Pancreas (tissue), 10 donors: Measurements from ENCODE around the gene IFI44. TPM values are rescaled to one million over a fixed set of nuclear protein-coding genes. Genes with fewer than 3 reads are reported as not detected.

ENCODE experiments used
- ATAC-seq, 4 donors: fragments of 200-7000 bp; cut with Tn5 transposase; one replicate each; pipeline versions ENCODE4 v1.8.0 to v1.9.1; 2020; ENCODE audit warnings: mild to moderate bottlenecking in 4 of 4, moderate library complexity in 4 of 4
- DNase-seq, 6 donors: peaks; one replicate each; pipeline ENCODE4 v3.0.0-alpha.2; 2020
- FAIRE-seq: peaks from 2 replicates; lab custom pipeline; 2012; peaks lifted over from hg19 to GRCh38; lab: Jason Lieb, UNC
- H3K27ac ChIP-seq, 4 donors: fragments of 200-600 bp; sonication (generic); 1 replicate in 3 of 4; 2 replicates in 1 of 4; pipeline versions ENCODE4 v1.5.0 to v1.8.0; 2020
- H3K27me3 ChIP-seq, 4 donors: fragments of 200-600 bp; one replicate each; pipeline ENCODE4 v1.8.0; 2021
- H3K36me3 ChIP-seq, 3 donors: fragments of 200-600 bp; sonication (generic) in 1 of 3; one replicate each; pipeline versions ENCODE4 v1.5.0 to v1.8.0; 2020 to 2021
- H3K4me1 ChIP-seq, 3 donors: fragments of 200-600 bp; one replicate each; pipeline ENCODE4 v1.8.0; 2021
- H3K4me3 ChIP-seq, 4 donors: fragments of 200-600 bp; sonication (generic) in 2 of 4; one replicate each; pipeline versions ENCODE4 v1.5.0 to v1.8.0; 2020 to 2021
- H3K9me3 ChIP-seq, 4 donors: fragments of 200-600 bp; one replicate each; pipeline ENCODE4 v1.8.0; 2021
- CTCF ChIP-seq, 4 donors: fragments of 200-600 bp; sonication (generic) in 3 of 4; IDR thresholded peaks; one replicate each; pipeline versions ENCODE4 v1.5.0 to v1.8.0; 2021; ENCODE audit warnings: antibody characterized with exemption in 4 of 4
- WGBS, 2 donors: extraction: QIAGEN DNeasy Blood & Tissue Kit; methylation state at CpG; one replicate each; pipeline ENCODE4 v1.1.7; 2013; 5-methylcytosine and 5-hydroxymethylcytosine counted together
- intact Hi-C, 3 donors: fragments of 100-400 bp; cut with DNase I; formaldehyde crosslinking; loops; one replicate each; pipeline versions ENCODE4 v1.11.1 to v1.14.2; 2022
- polyA plus RNA-seq, 2 donors: library from polyadenylated mRNA; stranded (reverse); fragments of 200-250 nt; gene quantifications; one replicate each; pipeline ENCODE4 v1.2.3, GENCODE V29; 2013
- total RNA-seq, 6 donors: library from RNA; stranded (reverse); fragmentation: NEBNext Ultra II Directional in 4 of 6; extraction: Animal tissue kit (Norgen Biotek cat#: 25700) in 4 of 6; gene quantifications; one replicate each; pipeline versions ENCODE4 v1.2.1 to v1.2.4, GENCODE V29; 2021 to 2023
- donor health status: healthy with polysubstance abuse.
- donor health status: DM: no; HTN: no; CAD: no; lungs with moderate emphysema.
- donor health status: DM: no; HTN: no; CAD: no.
- donor health status: control.
- donor health status: control.
- donor health status: Bipolar disorder and iron deficiency.
- donor health status: DM: yes; HTN: yes; CAD: no.
- donor health status: DM: no; HTN: no; CAD: no.
- donor health status: DM: no; HTN: no; CAD: no.
- donor health status: DM: yes; HTN: yes; CAD: no.

IFI44 gene
- total and polyA plus RNA-seq, 8 donors, result 2.5 to 17.6 (median 8.0) TPM

- WGBS, 2 donors, result 84 to 89% methylated on average over 6 of the region's 6 CpGs
- intact Hi-C loops, result no loop called here
- no peaks in the 10 kb centered on the region for H3K36me3 ChIP-seq
- H3K4me3 ChIP-seq, result no peak overlapping the region
- H3K27ac ChIP-seq, result no peak overlapping the region
- DNase-seq (no peak), ATAC-seq (no peak), FAIRE-seq (no peak)
- no peaks in the 10 kb centered on the region for H3K9me3 ChIP-seq
- no peak for TF ChIP-seq CTCF (IDR thresholded peaks at IDR 0.05)
- no peaks in the 10 kb centered on the region for H3K27me3 ChIP-seq
- H3K4me1 ChIP-seq, result no peaks in the 10 kb centered on the region
These were observed 16.2 kb downstream of the IFI44 start for GRCh38 chr1:78665809-78666208.

GRCh38 chr1:78667939-78668338 is 18.3 kb downstream of the IFI44 start:
- no peaks in the 10 kb centered on the region for H3K27me3 ChIP-seq
- intact Hi-C loops, result no loop called here
- WGBS, 2 donors, result 91 to 97% methylated on average over 1 of the region's 1 CpG
- ATAC-seq (no peak), FAIRE-seq (no peak), DNase-seq (no peak)
- no peaks in the 10 kb centered on the region for H3K36me3 ChIP-seq
- no peak overlapping the region for H3K27ac ChIP-seq
- no peak overlapping the region for H3K4me3 ChIP-seq
- H3K9me3 ChIP-seq, result no peaks in the 10 kb centered on the region
- H3K4me1 ChIP-seq, result no peaks in the 10 kb centered on the region
- TF ChIP-seq CTCF (IDR thresholded peaks at IDR 0.05), result no peak

- TF ChIP-seq CTCF (IDR thresholded peaks at IDR 0.05), result no peak
- Histone ChIP-seq H3K27me3 (no peaks in the 10 kb centered on the region), H3K4me1 (no peaks in the 10 kb centered on the region), H3K4me3 (no peak overlapping the region), H3K36me3 (no peaks in the 10 kb centered on the region), H3K9me3 (no peaks in the 10 kb centered on the region), H3K27ac (no peak overlapping the region)
- intact Hi-C loops, result no loop called here
- ATAC-seq (no peak), FAIRE-seq (no peak), DNase-seq (no peak)
These were observed 18.8 kb downstream of the IFI44 start for GRCh38 chr1:78668427-78668826.

- intact Hi-C loops, result loop anchor here in 2 of 3 donors (5.0 to 10.0 kb wide), 3 partner anchors 48 to 518 kb away; partner anchors contain the start of gene IFI44L (in 1 of the 2)
- ATAC-seq (no peak), FAIRE-seq (no peak), DNase-seq (no peak)
- Histone ChIP-seq H3K4me3 (no peak overlapping the region), H3K9me3 (no peaks in the 10 kb centered on the region), H3K4me1 (no peaks in the 10 kb centered on the region), H3K36me3 (no peaks in the 10 kb centered on the region), H3K27ac (no peak overlapping the region), H3K27me3 (no peaks in the 10 kb centered on the region)
- 52 to 100% methylated on average over 1 of the region's 1 CpG for WGBS, 2 donors
- no peak for TF ChIP-seq CTCF (IDR thresholded peaks at IDR 0.05)
These were observed 22.8 kb downstream of the IFI44 start for GRCh38 chr1:78672428-78672827.

GRCh38 chr1:78673120-78673519 is 23.5 kb downstream of the IFI44 start:
- Histone ChIP-seq H3K4me3 (no peak overlapping the region), H3K9me3 (no peaks in the 10 kb centered on the region), H3K27ac (no peak overlapping the region), H3K4me1 (no peaks in the 10 kb centered on the region), H3K36me3 (no peaks in the 10 kb centered on the region), H3K27me3 (no peaks in the 10 kb centered on the region)
- FAIRE-seq (no peak), DNase-seq (no peak), ATAC-seq (no peak)
- intact Hi-C loops, result loop anchor here in 2 of 3 donors (5.0 to 10.0 kb wide), 3 partner anchors 48 to 518 kb away; partner anchors contain the start of gene IFI44L (in 1 of the 2)
- no peak for TF ChIP-seq CTCF (IDR thresholded peaks at IDR 0.05)
- WGBS, 2 donors, result 81 to 88% methylated on average over 5 of the region's 5 CpGs
